H9 (cell line): Measurements from ENCODE around the gene SRRM3. TPM values are rescaled to one million over a fixed set of nuclear protein-coding genes. Genes with fewer than 3 reads are reported as not detected.

Source experiments
- DNase-seq: peaks from one replicate; pipeline ENCODE4 v3.0.0-alpha.2; 2017
- H2AFZ ChIP-seq: one replicate; pipeline ENCODE4 v1.6.1; 2013; ENCODE audit warnings: mild to moderate bottlenecking, low read length, control low read depth, moderate library complexity
- H2AK5ac ChIP-seq: 2 replicates; pipeline ENCODE4 v1.6.1; 2013; ENCODE audit warnings: low read length, control low read depth, mixed read lengths; ENCODE audit not compliant: insufficient read length
- H2BK120ac ChIP-seq: one replicate; pipeline ENCODE4 v1.6.1; 2013; ENCODE audit warnings: low read depth, mild to moderate bottlenecking, low read length, control low read depth, inconsistent platforms; ENCODE audit not compliant: poor library complexity, severe bottlenecking
- H2BK12ac ChIP-seq: 2 replicates; pipeline ENCODE4 v1.6.1; 2013; ENCODE audit warnings: low read length, control low read depth, mixed read lengths, low read depth; ENCODE audit not compliant: insufficient read length
- H2BK15ac ChIP-seq: 2 replicates; pipeline ENCODE4 v1.6.1; 2013; ENCODE audit warnings: low read depth, low read length, control low read depth
- H2BK20ac ChIP-seq: one replicate; pipeline ENCODE4 v1.6.1; 2013; ENCODE audit warnings: low read depth, mild to moderate bottlenecking, low read length, control low read depth, inconsistent platforms; ENCODE audit not compliant: poor library complexity, severe bottlenecking
- H2BK5ac ChIP-seq: 2 replicates; pipeline ENCODE4 v1.6.1; 2013; ENCODE audit warnings: low read length, control low read depth, mixed read lengths; ENCODE audit not compliant: insufficient read length
- H3K14ac ChIP-seq: 2 replicates; pipeline ENCODE4 v1.6.1; 2013; ENCODE audit warnings: low read length, control low read depth; ENCODE audit not compliant: insufficient read depth
- H3K18ac ChIP-seq: 2 replicates; pipeline ENCODE4 v1.6.1; 2013; ENCODE audit warnings: low read depth, mild to moderate bottlenecking, mixed read lengths, low read length, control low read depth; ENCODE audit not compliant: insufficient read length
- H3K23ac ChIP-seq: 2 replicates; pipeline ENCODE4 v1.6.1; 2013; ENCODE audit warnings: low read length, control low read depth, mixed read lengths, low read depth; ENCODE audit not compliant: insufficient read length
- H3K23me2 ChIP-seq: 2 replicates; pipeline ENCODE4 v1.6.1; 2013; ENCODE audit warnings: low read depth, mild to moderate bottlenecking, mixed read lengths, low read length, control low read depth; ENCODE audit not compliant: insufficient read length, poor library complexity, severe bottlenecking
- H3K27ac ChIP-seq: 2 replicates; pipeline ENCODE4 v1.5.1; 2013; ENCODE audit warnings: low read length, control low read depth, mixed read lengths, low read depth; ENCODE audit not compliant: insufficient read length
- H3K27me3 ChIP-seq: 2 replicates; pipeline ENCODE4 v1.6.1; 2013; ENCODE audit warnings: low read length, control low read depth, inconsistent platforms; ENCODE audit not compliant: insufficient read depth
- H3K4ac ChIP-seq: 2 replicates; pipeline ENCODE4 v1.6.1; 2013; ENCODE audit warnings: low read depth, mild to moderate bottlenecking, control low read depth, inconsistent platforms, low read length, moderate library complexity
- H3K4me1 ChIP-seq: 2 replicates; pipeline ENCODE4 v1.6.1; 2013; ENCODE audit warnings: low read length, control low read depth, inconsistent platforms; ENCODE audit not compliant: insufficient read depth
- H3K4me2 ChIP-seq: 2 replicates; pipeline ENCODE4 v1.6.1; 2013; ENCODE audit warnings: low read length, control low read depth, mixed read lengths; ENCODE audit not compliant: insufficient read length, insufficient read depth
- H3K56ac ChIP-seq: 2 replicates; pipeline ENCODE4 v1.6.1; 2013; ENCODE audit warnings: low read depth, mild to moderate bottlenecking, mixed read lengths, low read length, control low read depth; ENCODE audit not compliant: insufficient read length
- H3K79me1 ChIP-seq: 2 replicates; pipeline ENCODE4 v1.6.1; 2013; ENCODE audit warnings: low read depth, mild to moderate bottlenecking, moderate library complexity, low read length, control low read depth, inconsistent platforms; ENCODE audit not compliant: insufficient read depth, poor library complexity, severe bottlenecking
- H3K79me2 ChIP-seq: 2 replicates; pipeline ENCODE4 v1.6.1; 2013; ENCODE audit warnings: low read length, control low read depth, inconsistent platforms; ENCODE audit not compliant: insufficient read depth
- H3K9ac ChIP-seq: 2 replicates; pipeline ENCODE4 v1.6.1; 2013; ENCODE audit warnings: low read length, control low read depth, mixed read lengths; ENCODE audit not compliant: insufficient read length; ENCODE audit errors: extremely low read depth
- H3K9me3 ChIP-seq: one replicate; pipeline ENCODE4 v1.6.1; 2013; ENCODE audit warnings: low read depth, low read length, inconsistent platforms; ENCODE audit not compliant: control insufficient read depth
- H3T11ph ChIP-seq: one replicate; pipeline ENCODE4 v1.6.1; 2013; ENCODE audit warnings: mild to moderate bottlenecking, low read length, control low read depth, inconsistent platforms
- H4K20me1 ChIP-seq: one replicate; pipeline ENCODE4 v1.6.1; 2013; ENCODE audit not compliant: control insufficient read depth, insufficient read length, insufficient read depth
- H4K5ac ChIP-seq: 2 replicates; pipeline ENCODE4 v1.6.1; 2013; ENCODE audit warnings: low read depth, mild to moderate bottlenecking, mixed read lengths, low read length, control low read depth; ENCODE audit not compliant: insufficient read length
- H4K8ac ChIP-seq: replicated peaks from 2 replicates; pipeline ENCODE4 v1.6.1; 2013; ENCODE audit warnings: low read length, control low read depth, mixed read lengths, low read depth; ENCODE audit not compliant: insufficient read length
- H4K91ac ChIP-seq: 2 replicates; pipeline ENCODE4 v1.6.1; 2013; ENCODE audit warnings: low read depth, mild to moderate bottlenecking, moderate library complexity, mixed read lengths, low read length, control low read depth; ENCODE audit not compliant: insufficient read length
- H3K27ac Mint-ChIP-seq, 3 experiments: 2 replicates in 2 of 3; 3 replicates in 1 of 3; pipeline ENCODE4 v1.8.0; 2020 to 2021; ENCODE audit warnings: mixed read lengths in 3 of 3, mild to moderate bottlenecking in 1 of 3, moderate library complexity in 1 of 3
- H3K27me3 Mint-ChIP-seq: 2 replicates; pipeline ENCODE4 v1.8.0; 2021; ENCODE audit warnings: low read depth, mild to moderate bottlenecking, moderate library complexity, mixed read lengths
- H3K36me3 Mint-ChIP-seq, 3 experiments: 2 replicates in 2 of 3; 3 replicates in 1 of 3; pipeline ENCODE4 v1.8.0; 2020 to 2021; ENCODE audit warnings: low read depth in 3 of 3, mixed read lengths in 3 of 3; ENCODE audit not compliant: insufficient read depth in 1 of 3
- H3K4me1 Mint-ChIP-seq, 2 experiments: 2 replicates each; pipeline ENCODE4 v1.8.0; 2020; ENCODE audit warnings: mixed read lengths in 2 of 2
- H3K4me3 Mint-ChIP-seq, 2 experiments: 2 replicates in 1 of 2; 3 replicates in 1 of 2; pipeline ENCODE4 v1.8.0; 2020 to 2021; ENCODE audit warnings: mild to moderate bottlenecking in 2 of 2, mixed read lengths in 2 of 2, moderate library complexity in 1 of 2
- H3K9me3 Mint-ChIP-seq, 2 experiments: 2 replicates in 1 of 2; 3 replicates in 1 of 2; pipeline ENCODE4 v1.8.0; 2020; ENCODE audit warnings: mild to moderate bottlenecking in 2 of 2, mixed read lengths in 2 of 2, moderate library complexity in 1 of 2
- WGBS: extraction: QIAGEN DNeasy Blood & Tissue Kit; methylation state at CpG from one replicate; pipeline ENCODE4 v1.1.7; 2013; ENCODE audit warnings: missing lambda C conversion rate, low lambda C conversion rate, mixed read lengths; ENCODE audit not compliant: insufficient read length; ENCODE audit errors: extremely low coverage; 5-methylcytosine and 5-hydroxymethylcytosine counted together
- total RNA-seq: library from RNA; stranded (reverse); gene quantifications from 2 replicates; pipeline ENCODE4 v1.2.1, GENCODE V29; 2021
- TF ChIP-seq, protein P1 (sequence below): fragments of 200-600 bp; sonication (generic); conservative IDR thresholded peaks from 3 replicates; pipeline ENCODE4 v1.8.0; 2021; ENCODE audit warnings: antibody characterized with exemption, mild to moderate bottlenecking

The SRRM3 gene
- total RNA-seq, 1 experiment from 2014 or later = 11.0 TPM

DNA sequence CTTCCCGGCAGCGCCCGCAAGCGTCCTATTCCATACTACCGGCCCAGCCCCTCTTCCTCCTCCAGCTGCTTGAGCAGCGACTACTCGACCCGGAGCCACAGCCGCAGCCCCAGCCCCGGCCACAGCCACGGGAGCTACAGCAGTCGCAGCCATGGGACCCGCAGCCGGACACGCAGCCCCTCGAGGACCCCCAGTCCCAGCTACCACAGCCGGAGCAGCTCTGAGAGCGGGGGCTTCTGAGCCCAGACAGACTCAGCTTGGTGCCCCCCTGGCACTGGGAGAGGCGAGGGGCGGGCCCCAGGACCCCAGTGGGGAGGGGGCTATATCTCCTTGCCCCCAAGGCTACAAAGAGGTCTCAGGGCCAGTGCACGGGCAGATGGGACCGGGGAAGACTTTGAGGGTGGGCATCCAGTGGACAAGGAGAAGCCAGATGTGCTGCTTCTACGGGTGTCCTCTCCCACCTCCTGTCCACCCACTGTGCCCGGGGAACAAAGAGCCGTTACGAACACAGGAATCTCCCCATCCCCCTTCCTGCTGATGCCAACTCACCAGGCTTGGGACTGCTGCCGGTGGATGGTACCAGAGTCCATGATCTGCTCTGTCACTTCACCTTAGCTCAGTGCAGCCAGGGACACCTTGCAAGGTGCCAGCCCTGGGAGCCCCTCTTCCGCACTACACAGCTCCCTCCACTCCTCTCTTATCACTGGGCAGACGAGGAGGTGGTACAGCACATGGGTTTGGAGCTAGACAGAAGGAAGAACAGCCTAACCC is 84.1 kb downstream of the SRRM3 start:
- Histone ChIP-seq H3K4me1 (no peaks in the 10 kb centered on the region; the same call in 1 of the 2 replicates), H3K23ac (no peak overlapping the region), H4K91ac (no peak overlapping the region), H3K9me3 (no peaks in the 10 kb centered on the region), H2BK20ac (no peak overlapping the region), H3K18ac (no peak overlapping the region), H3K56ac (no peak overlapping the region), H3T11ph (no peak overlapping the region), H4K20me1 (no peaks in the 10 kb centered on the region), H3K27me3 (peaks cover 5% of the 10 kb centered on the region; the same call in 1 of the 2 replicates), H3K79me1 (no peaks in the 10 kb centered on the region), H3K14ac (no peak overlapping the region), H4K8ac (no peak overlapping the region), H2BK5ac (no peak overlapping the region), H3K9ac (no peak overlapping the region), H2BK12ac (no peak overlapping the region), H2AK5ac (no peak overlapping the region), H3K79me2 (no peaks in the 10 kb centered on the region), H2BK120ac (no peak overlapping the region), H3K4ac (no peak overlapping the region), H3K27ac (no peak overlapping the region), H3K4me2 (no peak overlapping the region), H4K5ac (no peak overlapping the region), H2BK15ac (no peak overlapping the region), H2AFZ (no peak overlapping the region), H3K23me2 (peaks cover 8% of the 10 kb centered on the region)
- no peak overlapping the region for H3K27ac Mint-ChIP-seq
- no peak overlapping the region for H3K4me3 Mint-ChIP-seq
- TF ChIP-seq, protein P1, sequence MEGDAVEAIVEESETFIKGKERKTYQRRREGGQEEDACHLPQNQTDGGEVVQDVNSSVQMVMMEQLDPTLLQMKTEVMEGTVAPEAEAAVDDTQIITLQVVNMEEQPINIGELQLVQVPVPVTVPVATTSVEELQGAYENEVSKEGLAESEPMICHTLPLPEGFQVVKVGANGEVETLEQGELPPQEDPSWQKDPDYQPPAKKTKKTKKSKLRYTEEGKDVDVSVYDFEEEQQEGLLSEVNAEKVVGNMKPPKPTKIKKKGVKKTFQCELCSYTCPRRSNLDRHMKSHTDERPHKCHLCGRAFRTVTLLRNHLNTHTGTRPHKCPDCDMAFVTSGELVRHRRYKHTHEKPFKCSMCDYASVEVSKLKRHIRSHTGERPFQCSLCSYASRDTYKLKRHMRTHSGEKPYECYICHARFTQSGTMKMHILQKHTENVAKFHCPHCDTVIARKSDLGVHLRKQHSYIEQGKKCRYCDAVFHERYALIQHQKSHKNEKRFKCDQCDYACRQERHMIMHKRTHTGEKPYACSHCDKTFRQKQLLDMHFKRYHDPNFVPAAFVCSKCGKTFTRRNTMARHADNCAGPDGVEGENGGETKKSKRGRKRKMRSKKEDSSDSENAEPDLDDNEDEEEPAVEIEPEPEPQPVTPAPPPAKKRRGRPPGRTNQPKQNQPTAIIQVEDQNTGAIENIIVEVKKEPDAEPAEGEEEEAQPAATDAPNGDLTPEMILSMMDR = no peak
- H3K9me3 Mint-ChIP-seq = peaks cover 0 to 2% of the 10 kb centered on the region in 2 experiments; a peak in 2 of 5 replicates
- WGBS = no CpG with 5 or more reads among the region's 29 CpGs
- H3K4me1 Mint-ChIP-seq = peaks cover 13 to 28% of the 10 kb centered on the region in 2 experiments
- H3K27me3 Mint-ChIP-seq = peaks cover 36% of the 10 kb centered on the region
- H3K36me3 Mint-ChIP-seq = peaks cover 4 to 23% (median 9%) of the 10 kb centered on the region in 3 experiments
- DNase-seq = peak; percentile 24
